Thyroid gland (tissue), 4 donors: ENCODE results near the gene LAMA2. TPM values are rescaled to one million over a fixed set of nuclear protein-coding genes. Genes with fewer than 3 reads are reported as not detected.

Experiments used
- DNase-seq, 2 donors: peaks; one replicate each; pipeline ENCODE4 v3.0.0-alpha.2; 2019
- H3K27ac ChIP-seq, 3 donors: fragments of 200-600 bp; sonication (generic); 1 replicate in 2 of 3; 2 replicates in 1 of 3; pipeline ENCODE4 v1.5.1; 2016 to 2019; ENCODE audit warnings: mild to moderate bottlenecking in 1 of 3, moderate library complexity in 1 of 3
- H3K27me3 ChIP-seq: fragments of 200-600 bp; sonication (generic); one replicate; pipeline ENCODE4 v1.5.1; 2019
- H3K36me3 ChIP-seq, 2 donors: fragments of 200-600 bp; sonication (generic); one replicate each; pipeline ENCODE4 v1.5.1; 2016 to 2019
- H3K4me1 ChIP-seq, 2 donors: fragments of 200-600 bp; sonication (generic); one replicate each; pipeline ENCODE4 v1.5.1; 2017 to 2019
- H3K4me3 ChIP-seq, 3 donors: fragments of 200-600 bp; sonication (generic); replicated peaks in 1 of 3; 1 replicate in 2 of 3; 2 replicates in 1 of 3; pipeline ENCODE4 v1.5.1; 2016; ENCODE audit warnings: mild to moderate bottlenecking in 1 of 3
- H3K9me3 ChIP-seq: fragments of 200-600 bp; sonication (generic); one replicate; pipeline ENCODE4 v1.5.1; 2017
- POLR2A ChIP-seq, 2 donors: fragments of 450-650 bp; IDR thresholded peaks; one replicate each; pipeline ENCODE4 v1.6.1; 2017; ENCODE audit warnings: antibody characterized with exemption in 2 of 2, mild to moderate bottlenecking in 2 of 2, moderate library complexity in 1 of 2
- WGBS, 2 donors: methylation state at CpG; one replicate each; pipeline ENCODE4 v1.1.5; 2017; 5-methylcytosine and 5-hydroxymethylcytosine counted together
- intact Hi-C: fragments of 100-400 bp; cut with DNase I; formaldehyde crosslinking; loops from one replicate; pipeline ENCODE4 v1.15.1; 2023
- total RNA-seq, 4 donors: library from RNA; depleted of rRNA; stranded (reverse); fragments of >200 nt; gene quantifications; one replicate each; pipeline ENCODE4 v1.2.3, GENCODE V29; 2016
- TF ChIP-seq, protein P1 (sequence below), 6 experiments: fragments of 200-600 bp in 3 of 6; fragments of 450-650 bp in 3 of 6; sonication (generic) in 3 of 6; IDR thresholded peaks; one replicate each; pipeline ENCODE4 v1.5.1; 2016 to 2019; ENCODE audit warnings: antibody characterized with exemption in 6 of 6, mild to moderate bottlenecking in 2 of 6, inconsistent platforms in 1 of 6, moderate library complexity in 1 of 6

Gene LAMA2
- total RNA-seq, 4 donors from 2014 or later: 41.4 to 117 (median 78.9) TPM

DNA sequence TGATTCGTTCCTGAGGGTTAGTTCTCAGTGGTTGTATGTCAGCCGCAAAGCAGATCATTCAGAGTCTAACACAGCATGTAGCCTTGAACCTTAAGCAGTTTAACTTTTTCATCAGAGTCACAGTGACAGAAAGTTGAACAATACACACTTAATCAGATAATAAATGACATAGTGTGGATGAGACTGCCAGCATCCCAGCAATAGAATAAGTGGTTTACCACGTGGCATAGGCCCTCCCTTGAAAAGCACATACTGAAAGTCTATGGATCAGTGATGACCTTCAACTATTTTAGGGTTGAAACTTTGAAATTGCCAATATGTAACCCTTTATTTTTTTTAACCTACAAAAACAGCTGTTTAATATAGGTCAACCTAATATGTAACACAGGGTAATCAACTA lies 561.7 kb downstream of the LAMA2 start:
- WGBS, 2 donors: 92 to 95% methylated on average over 3 of the region's 3 CpGs
- H3K9me3 ChIP-seq: no peaks in the 10 kb centered on the region
- no peaks in the 10 kb centered on the region for H3K4me1 ChIP-seq
- intact Hi-C loops: no loop called here
- no peak for TF ChIP-seq POLR2A (IDR thresholded peaks at IDR 0.05)
- TF ChIP-seq, protein P1, sequence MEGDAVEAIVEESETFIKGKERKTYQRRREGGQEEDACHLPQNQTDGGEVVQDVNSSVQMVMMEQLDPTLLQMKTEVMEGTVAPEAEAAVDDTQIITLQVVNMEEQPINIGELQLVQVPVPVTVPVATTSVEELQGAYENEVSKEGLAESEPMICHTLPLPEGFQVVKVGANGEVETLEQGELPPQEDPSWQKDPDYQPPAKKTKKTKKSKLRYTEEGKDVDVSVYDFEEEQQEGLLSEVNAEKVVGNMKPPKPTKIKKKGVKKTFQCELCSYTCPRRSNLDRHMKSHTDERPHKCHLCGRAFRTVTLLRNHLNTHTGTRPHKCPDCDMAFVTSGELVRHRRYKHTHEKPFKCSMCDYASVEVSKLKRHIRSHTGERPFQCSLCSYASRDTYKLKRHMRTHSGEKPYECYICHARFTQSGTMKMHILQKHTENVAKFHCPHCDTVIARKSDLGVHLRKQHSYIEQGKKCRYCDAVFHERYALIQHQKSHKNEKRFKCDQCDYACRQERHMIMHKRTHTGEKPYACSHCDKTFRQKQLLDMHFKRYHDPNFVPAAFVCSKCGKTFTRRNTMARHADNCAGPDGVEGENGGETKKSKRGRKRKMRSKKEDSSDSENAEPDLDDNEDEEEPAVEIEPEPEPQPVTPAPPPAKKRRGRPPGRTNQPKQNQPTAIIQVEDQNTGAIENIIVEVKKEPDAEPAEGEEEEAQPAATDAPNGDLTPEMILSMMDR (IDR thresholded peaks at IDR 0.05): no peak
- H3K36me3 ChIP-seq: no peaks in the 10 kb centered on the region
- no peak overlapping the region for H3K27ac ChIP-seq
- no peak overlapping the region for H3K4me3 ChIP-seq
- DNase-seq: no peak
- H3K27me3 ChIP-seq: no peaks in the 10 kb centered on the region

- TF ChIP-seq, protein P1 (IDR thresholded peaks at IDR 0.05): no peak
- TF ChIP-seq POLR2A (IDR thresholded peaks at IDR 0.05): no peak
- Histone ChIP-seq H3K27ac (no peak overlapping the region), H3K27me3 (no peaks in the 10 kb centered on the region), H3K36me3 (no peaks in the 10 kb centered on the region), H3K9me3 (no peaks in the 10 kb centered on the region), H3K4me1 (no peaks in the 10 kb centered on the region), H3K4me3 (no peak overlapping the region)
- no peak for DNase-seq
- WGBS, 2 donors: 68 to 70% methylated on average over 7 of the region's 7 CpGs
- intact Hi-C loops: no loop called here
These were observed 563.6 kb downstream of the LAMA2 start for GRCh38 chr6:129446272-129447197.

- H3K9me3 ChIP-seq: no peaks in the 10 kb centered on the region
- no peak overlapping the region for H3K4me3 ChIP-seq
- no peaks in the 10 kb centered on the region for H3K36me3 ChIP-seq
- TF ChIP-seq, protein P1 (IDR thresholded peaks at IDR 0.05): no peak
- TF ChIP-seq POLR2A (IDR thresholded peaks at IDR 0.05): no peak
- H3K27me3 ChIP-seq: no peaks in the 10 kb centered on the region
- intact Hi-C loops: no loop called here
- 67 to 77% methylated on average over 3 of the region's 3 CpGs for WGBS, 2 donors
- DNase-seq: no peak
- no peaks in the 10 kb centered on the region for H3K4me1 ChIP-seq
- H3K27ac ChIP-seq: no peak overlapping the region
These were observed 564.2 kb downstream of the LAMA2 start for GRCh38 chr6:129447198-129447565.

DNA sequence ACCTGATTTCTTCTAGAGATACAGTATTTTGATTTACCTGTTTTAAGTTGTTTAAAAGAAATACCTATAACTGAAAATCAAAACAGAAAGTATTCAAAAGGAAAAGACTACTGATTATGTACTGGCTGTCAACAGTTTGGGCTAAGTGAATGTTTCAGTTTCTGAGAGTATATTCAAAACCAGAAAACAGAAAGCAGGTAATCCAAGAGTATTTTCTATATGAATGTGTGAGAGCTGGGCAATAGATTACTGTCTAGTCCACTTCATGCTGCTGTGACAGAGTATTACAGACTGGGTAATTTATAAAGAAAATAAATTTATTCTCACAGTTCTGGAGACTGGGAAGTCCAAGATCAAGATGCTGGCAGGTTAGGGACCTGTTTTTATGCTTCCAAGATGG lies 566.0 kb downstream of the LAMA2 start:
- no peaks in the 10 kb centered on the region for H3K36me3 ChIP-seq
- no peak overlapping the region for H3K4me3 ChIP-seq
- DNase-seq: no peak
- no peaks in the 10 kb centered on the region for H3K27me3 ChIP-seq
- no peak for TF ChIP-seq POLR2A (IDR thresholded peaks at IDR 0.05)
- TF ChIP-seq, protein P1 (IDR thresholded peaks at IDR 0.05): no peak
- intact Hi-C loops: no loop called here
- H3K27ac ChIP-seq: no peak overlapping the region
- no peaks in the 10 kb centered on the region for H3K9me3 ChIP-seq
- H3K4me1 ChIP-seq: no peaks in the 10 kb centered on the region

DNA sequence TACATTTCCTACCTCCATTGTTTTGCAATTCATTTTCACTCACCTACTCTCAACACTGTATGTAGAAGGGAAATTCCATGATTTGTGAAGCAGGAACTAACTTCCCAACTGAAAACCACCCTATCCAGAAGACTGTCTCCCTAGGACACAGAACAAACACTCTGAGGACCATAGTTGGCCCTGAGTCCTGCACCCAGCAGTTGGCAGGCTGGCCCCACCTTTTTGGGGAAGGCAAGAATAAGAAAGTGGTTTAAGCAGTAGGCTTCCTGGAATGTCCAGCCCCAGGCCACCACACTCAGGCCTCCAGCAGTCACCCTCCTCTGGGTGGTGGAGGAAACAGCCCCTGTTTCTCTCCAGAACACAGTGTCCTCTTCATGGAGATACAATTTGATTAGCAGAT lies 568.2 kb downstream of the LAMA2 start:
- no peak for DNase-seq
- no peak overlapping the region for H3K4me3 ChIP-seq
- TF ChIP-seq, protein P1 (IDR thresholded peaks at IDR 0.05): no peak
- TF ChIP-seq POLR2A (IDR thresholded peaks at IDR 0.05): no peak
- H3K27me3 ChIP-seq: no peaks in the 10 kb centered on the region
- no peaks in the 10 kb centered on the region for H3K36me3 ChIP-seq
- no peak overlapping the region for H3K27ac ChIP-seq
- intact Hi-C loops: no loop called here
- H3K4me1 ChIP-seq: no peaks in the 10 kb centered on the region
- no peaks in the 10 kb centered on the region for H3K9me3 ChIP-seq
